ENCODE measurements around the gene SETX.

The SETX gene

DNA sequence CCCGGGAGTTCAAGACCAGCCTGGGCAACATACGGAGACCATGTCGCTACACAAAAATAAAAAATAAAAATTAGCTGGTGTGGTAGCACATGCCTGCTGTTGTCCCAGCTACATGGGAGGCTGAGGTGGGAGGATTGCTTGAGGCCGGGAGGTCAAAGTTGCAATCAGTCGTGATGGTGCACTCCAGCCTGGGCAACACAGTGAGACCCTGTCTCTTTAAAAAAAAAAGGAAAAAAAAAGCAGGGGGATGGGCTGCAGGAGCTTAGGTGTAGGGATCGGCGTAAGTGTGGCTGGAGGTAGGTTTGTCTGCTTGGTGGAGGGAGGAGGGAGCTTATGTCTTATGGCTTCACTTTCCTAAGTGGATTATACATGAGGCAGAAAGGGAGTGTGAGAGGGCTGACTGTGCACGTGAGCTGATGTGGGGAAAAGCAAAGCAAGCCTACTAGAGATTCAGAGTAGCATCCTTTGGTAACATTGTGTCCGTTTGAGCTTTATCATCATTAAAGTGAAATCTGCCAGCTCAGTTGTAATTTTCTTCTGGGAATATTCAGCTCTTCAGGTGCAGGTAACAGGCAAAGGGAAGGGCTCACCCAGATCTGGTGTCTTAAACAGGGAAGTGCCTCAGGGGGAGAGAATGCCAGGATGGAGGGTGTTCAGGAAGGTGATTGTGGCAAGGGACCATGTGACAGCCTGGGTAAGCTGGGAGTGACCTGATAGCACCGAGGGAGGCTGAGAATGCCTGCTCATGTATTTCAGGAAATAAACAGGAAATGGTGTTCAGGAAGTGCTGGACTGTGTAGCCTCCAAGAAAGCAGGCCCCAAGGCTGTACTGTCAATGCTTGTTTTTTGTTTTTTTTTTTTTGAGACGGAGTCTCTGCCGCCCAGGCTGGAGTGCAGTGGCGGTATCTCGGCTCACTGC, 17.6 kb upstream of the SETX start:
- no peak for TF ChIP-seq MYC (IDR thresholded peaks at IDR 0.05; ENCODE audit: low read depth, low read length)
- TF ChIP-seq, protein P1, sequence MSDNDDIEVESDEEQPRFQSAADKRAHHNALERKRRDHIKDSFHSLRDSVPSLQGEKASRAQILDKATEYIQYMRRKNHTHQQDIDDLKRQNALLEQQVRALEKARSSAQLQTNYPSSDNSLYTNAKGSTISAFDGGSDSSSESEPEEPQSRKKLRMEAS (IDR thresholded peaks at IDR 0.05; ENCODE audit: low read depth, low read length), result 0 out of 2 replicates have a peak, but pooled peaks have one; percentile 20
- DNase-seq (ENCODE audit: low read depth), result peak; percentile 40
- H3K4me3 ChIP-seq (ENCODE audit: low read depth, low read length), result no peak overlapping the region

DNA sequence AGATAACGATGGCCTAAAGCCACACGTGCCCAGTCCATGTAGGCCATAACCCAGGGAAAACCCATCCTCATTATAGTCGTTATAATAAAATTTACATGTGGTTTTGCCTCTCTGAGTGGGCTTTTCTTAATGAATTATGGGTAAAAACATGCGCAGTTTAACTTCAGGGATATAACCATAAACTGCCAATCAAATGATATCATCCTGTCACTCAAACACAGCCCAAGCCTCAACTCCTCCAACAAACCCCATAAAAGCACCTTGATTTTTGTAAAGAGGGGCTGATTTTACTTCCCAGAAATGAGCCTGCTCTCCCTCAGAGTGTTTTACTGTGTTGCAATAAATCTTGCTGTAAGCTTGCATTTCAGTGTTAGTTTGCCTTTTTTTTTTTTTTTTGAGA, 15.8 kb upstream of the SETX start:
- no peak for TF ChIP-seq MYC (IDR thresholded peaks at IDR 0.05; ENCODE audit: low read depth, low read length)
- TF ChIP-seq, protein P1 (IDR thresholded peaks at IDR 0.05; ENCODE audit: low read depth, low read length), result no peak
- TF ChIP-seq, protein P2, sequence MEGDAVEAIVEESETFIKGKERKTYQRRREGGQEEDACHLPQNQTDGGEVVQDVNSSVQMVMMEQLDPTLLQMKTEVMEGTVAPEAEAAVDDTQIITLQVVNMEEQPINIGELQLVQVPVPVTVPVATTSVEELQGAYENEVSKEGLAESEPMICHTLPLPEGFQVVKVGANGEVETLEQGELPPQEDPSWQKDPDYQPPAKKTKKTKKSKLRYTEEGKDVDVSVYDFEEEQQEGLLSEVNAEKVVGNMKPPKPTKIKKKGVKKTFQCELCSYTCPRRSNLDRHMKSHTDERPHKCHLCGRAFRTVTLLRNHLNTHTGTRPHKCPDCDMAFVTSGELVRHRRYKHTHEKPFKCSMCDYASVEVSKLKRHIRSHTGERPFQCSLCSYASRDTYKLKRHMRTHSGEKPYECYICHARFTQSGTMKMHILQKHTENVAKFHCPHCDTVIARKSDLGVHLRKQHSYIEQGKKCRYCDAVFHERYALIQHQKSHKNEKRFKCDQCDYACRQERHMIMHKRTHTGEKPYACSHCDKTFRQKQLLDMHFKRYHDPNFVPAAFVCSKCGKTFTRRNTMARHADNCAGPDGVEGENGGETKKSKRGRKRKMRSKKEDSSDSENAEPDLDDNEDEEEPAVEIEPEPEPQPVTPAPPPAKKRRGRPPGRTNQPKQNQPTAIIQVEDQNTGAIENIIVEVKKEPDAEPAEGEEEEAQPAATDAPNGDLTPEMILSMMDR (IDR thresholded peaks at IDR 0.05; ENCODE audit: low read depth, low read length), result no peak
- no peak for TF ChIP-seq POLR2A (IDR thresholded peaks at IDR 0.05; ENCODE audit: extremely low read depth, insufficient read length)
- DNase-seq (ENCODE audit: low read depth), result no peak
- H3K4me3 ChIP-seq (ENCODE audit: low read depth, low read length), result no peak overlapping the region

DNA sequence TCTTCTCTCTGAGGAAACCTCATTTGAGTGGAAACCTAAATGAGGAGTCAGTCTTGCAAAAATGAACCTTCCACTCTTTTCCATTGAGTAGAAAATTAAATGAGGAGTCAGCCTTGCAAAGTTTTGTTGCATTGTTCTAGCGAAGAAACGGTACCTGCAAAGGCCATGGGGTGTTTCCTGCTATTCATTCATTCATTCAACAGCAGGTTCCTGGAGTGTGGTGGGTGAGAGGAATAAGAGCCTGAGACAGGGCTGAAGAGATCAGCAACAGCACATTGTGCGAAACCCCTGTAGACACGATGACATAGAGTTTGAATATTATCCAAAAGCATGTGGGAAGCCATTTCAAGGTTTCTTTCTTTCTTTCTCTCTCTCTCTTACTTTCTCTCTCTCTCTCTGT, 14.6 kb upstream of the SETX start:
- no peak overlapping the region for H3K4me3 ChIP-seq (ENCODE audit: low read depth, low read length)
- DNase-seq (ENCODE audit: low read depth), result no peak
- TF ChIP-seq POLR2A (IDR thresholded peaks at IDR 0.05; ENCODE audit: extremely low read depth, insufficient read length) (no peak), MYC (IDR thresholded peaks at IDR 0.05; ENCODE audit: low read depth, low read length) (no peak)
- TF ChIP-seq, protein P2 (IDR thresholded peaks at IDR 0.05; ENCODE audit: low read depth, low read length), result no peak
- TF ChIP-seq, protein P1 (IDR thresholded peaks at IDR 0.05; ENCODE audit: low read depth, low read length), result no peak

DNA sequence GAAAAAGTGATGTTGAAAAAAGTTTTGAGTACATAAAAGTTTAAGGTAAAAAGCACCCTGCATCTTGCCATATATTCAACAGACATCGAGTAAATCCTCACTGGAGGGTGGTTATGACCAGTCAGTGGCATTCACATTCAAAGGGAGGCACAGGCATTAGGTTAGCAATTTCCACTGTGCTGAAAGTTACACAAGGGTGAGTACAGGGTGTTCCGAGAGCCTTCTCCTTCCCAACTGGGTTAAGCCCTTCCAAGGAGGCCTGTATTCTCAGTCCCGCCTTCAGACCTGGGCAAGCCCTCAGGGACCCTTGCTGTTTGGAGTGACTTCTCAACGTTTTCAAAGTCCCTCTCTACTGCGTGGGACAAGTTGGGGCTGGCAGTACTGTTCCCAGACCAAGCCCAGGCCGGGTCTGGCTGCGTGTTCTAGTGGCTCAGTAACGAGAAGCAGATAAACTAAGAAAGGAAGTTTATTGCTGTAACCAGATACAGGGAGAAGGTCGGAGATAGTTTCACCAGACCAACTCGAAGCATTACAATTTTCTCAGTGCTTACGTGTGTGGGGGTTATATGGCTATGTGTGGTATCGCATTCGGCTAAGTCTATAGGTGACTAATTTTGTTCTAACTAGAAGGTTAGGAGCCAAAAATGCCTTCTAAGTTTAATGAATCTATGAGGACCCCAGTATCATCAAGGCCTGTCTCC, 13.0 kb upstream of the SETX start:
- TF ChIP-seq, protein P1 (IDR thresholded peaks at IDR 0.05; ENCODE audit: low read depth, low read length), result no peak
- TF ChIP-seq POLR2A (IDR thresholded peaks at IDR 0.05; ENCODE audit: extremely low read depth, insufficient read length), result no peak
- TF ChIP-seq, protein P2 (IDR thresholded peaks at IDR 0.05; ENCODE audit: low read depth, low read length), result no peak
- TF ChIP-seq MYC (IDR thresholded peaks at IDR 0.05; ENCODE audit: low read depth, low read length), result no peak
- no peak for DNase-seq (ENCODE audit: low read depth)
- no peak overlapping the region for H3K4me3 ChIP-seq (ENCODE audit: low read depth, low read length)

DNA sequence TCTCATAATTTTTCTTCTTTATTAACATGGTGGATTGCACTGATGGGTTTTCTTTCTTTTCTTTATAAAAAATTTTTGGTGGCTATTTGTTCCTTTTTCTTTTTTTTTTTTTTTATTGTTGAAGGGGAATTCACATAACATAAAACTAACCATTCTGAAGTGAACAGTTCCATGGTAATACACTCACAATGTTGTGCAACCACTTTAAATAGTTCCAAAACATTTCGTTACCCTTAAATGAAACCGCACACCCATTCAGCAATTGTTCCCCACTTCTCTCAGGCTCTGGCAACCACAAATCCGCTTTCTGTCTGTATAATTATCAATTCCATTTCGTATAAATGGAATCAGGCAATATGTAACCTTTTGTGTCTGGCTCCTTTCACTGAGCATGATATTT, 11.7 kb upstream of the SETX start:
- H3K4me3 ChIP-seq (ENCODE audit: low read depth, low read length), result no peak overlapping the region

More for the DNA sequence above, 11.7 kb upstream of the SETX start:
- DNase-seq (ENCODE audit: low read depth), result no peak
- TF ChIP-seq MYC (IDR thresholded peaks at IDR 0.05; ENCODE audit: low read depth, low read length) (no peak), POLR2A (IDR thresholded peaks at IDR 0.05; ENCODE audit: extremely low read depth, insufficient read length) (no peak)
- TF ChIP-seq, protein P1 (IDR thresholded peaks at IDR 0.05; ENCODE audit: low read depth, low read length), result no peak
- TF ChIP-seq, protein P2 (IDR thresholded peaks at IDR 0.05; ENCODE audit: low read depth, low read length), result no peak
